Fibroblast of mammary gland (primary cell): ENCODE measurements around the gene GLB1L3.

Experiments
- DNase-seq: peaks from one replicate; pipeline ENCODE4 v3.0.0-alpha.2; 2010; ENCODE audit warnings: low read depth
- H3K4me3 ChIP-seq: 2 replicates; pipeline ENCODE4 v1.5.1; 2011; ENCODE audit warnings: low read depth, mild to moderate bottlenecking, low read length, moderate library complexity; ENCODE audit not compliant: control insufficient read depth
- CTCF ChIP-seq: conservative IDR thresholded peaks from 2 replicates; pipeline ENCODE4 v1.5.1; 2011; ENCODE audit warnings: low read depth, low read length, inconsistent platforms; ENCODE audit not compliant: control insufficient read depth, insufficient read depth

Gene GLB1L3

GRCh38 chr11:134266440-134266839, 9.7 kb upstream of the GLB1L3 start:
- TF ChIP-seq CTCF, result no peak
- DNase-seq, result no peak
- H3K4me3 ChIP-seq, result no peak overlapping the region

- no peak overlapping the region for H3K4me3 ChIP-seq
- peak; percentile 82 for DNase-seq
- TF ChIP-seq CTCF, result no peak
Observed at GRCh38 chr11:134266841-134267251, 9.3 kb upstream of the GLB1L3 start.

- H3K4me3 ChIP-seq, result no peak overlapping the region
- TF ChIP-seq CTCF, result no peak
Observed at GRCh38 chr11:134267461-134267860, 8.7 kb upstream of the GLB1L3 start.

GRCh38 chr11:134267966-134268365, 8.2 kb upstream of the GLB1L3 start:
- H3K4me3 ChIP-seq, result no peak overlapping the region
- no peak for TF ChIP-seq CTCF
- DNase-seq, result no peak

More at GRCh38 chr11:134267461-134267860, 8.7 kb upstream of the GLB1L3 start:
- no peak for DNase-seq

GRCh38 chr11:134270250-134270714, 5.9 kb upstream of the GLB1L3 start:
- no peak overlapping the region for H3K4me3 ChIP-seq
- TF ChIP-seq CTCF, result no peak
- no peak for DNase-seq

GRCh38 chr11:134271978-134272377, 4.2 kb upstream of the GLB1L3 start:
- H3K4me3 ChIP-seq, result no peak overlapping the region
- no peak for DNase-seq
- no peak for TF ChIP-seq CTCF
